HG02840 (cell line): ENCODE results near the gene MED22.
"Not testable (repeated sequence)": the region's sequence is repeated elsewhere in the genome, so short reads cannot be mapped to it uniquely, and the experiment has no call there.

Source experiments
- ATAC-seq: cut with Tn5 transposase; IDR thresholded peaks from one replicate; pipeline ENCODE4 v1.9.1; 2021; ENCODE audit warnings: mild to moderate bottlenecking, moderate library complexity, moderate number of reproducible peaks; ENCODE audit not compliant: unreplicated experiment, low FRiP score

The MED22 gene

GRCh38 chr9:133317551-133317950 is 30.4 kb downstream of the MED22 start:
- ATAC-seq, result not testable (repeated sequence)

- ATAC-seq, result no peak
Observed at GRCh38 chr9:133315997-133316396, 31.9 kb downstream of the MED22 start.

GRCh38 chr9:133309608-133310007 is 38.3 kb downstream of the MED22 start:
- ATAC-seq, result no peak

GRCh38 chr9:133307301-133307700 is 40.6 kb downstream of the MED22 start:
- ATAC-seq, result no peak

GRCh38 chr9:133306242-133307204 is 41.4 kb downstream of the MED22 start:
- no peak for ATAC-seq

- ATAC-seq, result no peak
Observed at GRCh38 chr9:133305731-133306130, 42.2 kb downstream of the MED22 start.

GRCh38 chr9:133304477-133305377 is 43.2 kb downstream of the MED22 start:
- no peak for ATAC-seq

GRCh38 chr9:133304158-133304470 is 43.8 kb downstream of the MED22 start:
- ATAC-seq, result no peak

GRCh38 chr9:133303266-133304157 is 44.4 kb downstream of the MED22 start:
- no peak for ATAC-seq

GRCh38 chr9:133301253-133302230 is 46.4 kb downstream of the MED22 start:
- no peak for ATAC-seq

- ATAC-seq, result not testable (repeated sequence)
Observed at GRCh38 chr9:133299996-133300395, 47.9 kb downstream of the MED22 start.

GRCh38 chr9:133294257-133294656 is 53.7 kb downstream of the MED22 start:
- no peak for ATAC-seq

GRCh38 chr9:133290751-133291302 is 57.1 kb downstream of the MED22 start:
- ATAC-seq, result no peak
